ENCODE data around the gene DNLZ.

The DNLZ gene

GRCh38 chr9:136400038-136400834 lies 36.7 kb upstream of the DNLZ start, which contains the start of gene SNAPC4 (continued):
- TF ChIP-seq TCF7L2 (IDR thresholded peaks at IDR 0.05; ENCODE audit: borderline replicate concordance, low read depth, low read length) (peak; percentile 89; the same call in 1 of the 2 replicates), ZNF10 (tag by site-specific recombination; IDR thresholded peaks at IDR 0.05) (peak; percentile 42; the same call in 1 of the 2 replicates), ZNF202 (tag by site-specific recombination; IDR thresholded peaks at IDR 0.05; ENCODE audit: borderline replicate concordance) (no peak), ZNF560 (tag by site-specific recombination; IDR thresholded peaks at IDR 0.05; ENCODE audit: borderline replicate concordance) (no peak), ZNF24 (tag by site-specific recombination; IDR thresholded peaks at IDR 0.05) (peak; percentile 34; the same call in 1 of the 2 replicates), ZNF324 (tag by site-specific recombination; IDR thresholded peaks at IDR 0.05) (0 out of 2 replicates have a peak, but pooled peaks have one; percentile 28), ZFHX2 (tag by site-specific recombination; conservative IDR thresholded peaks at IDR 0.05) (peak; percentile 62), ZNF629 (tag by site-specific recombination; IDR thresholded peaks at IDR 0.05) (peak; percentile 36; the same call in 1 of the 2 replicates), ZBTB26 (tag by site-specific recombination; optimal IDR thresholded peaks at IDR 0.05) (peak; percentile 75), ZBTB11 (tag by site-specific recombination; conservative IDR thresholded peaks at IDR 0.05; ENCODE audit: low read depth) (peak; percentile 71; the same call in 1 of the 2 replicates), ZNF155 (tag by site-specific recombination; IDR thresholded peaks at IDR 0.05) (no peak), SP2 (tag by site-specific recombination; IDR thresholded peaks at IDR 0.05) (peak; percentile 42), ZNF23 (tag by site-specific recombination; IDR thresholded peaks at IDR 0.05; ENCODE audit: borderline replicate concordance) (no peak), ZSCAN30 (tag by site-specific recombination; IDR thresholded peaks at IDR 0.05) (peak; percentile 71), ZNF449 (tag by site-specific recombination; IDR thresholded peaks at IDR 0.05) (0 out of 2 replicates have a peak, but pooled peaks have one; percentile 21), ZNF561 (tag by site-specific recombination; IDR thresholded peaks at IDR 0.05; ENCODE audit: borderline replicate concordance) (peak; percentile 55; the same call in 1 of the 2 replicates), KLF9 (tag by site-specific recombination; IDR thresholded peaks at IDR 0.05; ENCODE audit: low read depth) (peak; percentile 15; the same call in 1 of the 2 replicates), ZFP3 (tag by site-specific recombination; IDR thresholded peaks at IDR 0.05; ENCODE audit: low read depth) (no peak)
- TF ChIP-seq, protein P1, sequence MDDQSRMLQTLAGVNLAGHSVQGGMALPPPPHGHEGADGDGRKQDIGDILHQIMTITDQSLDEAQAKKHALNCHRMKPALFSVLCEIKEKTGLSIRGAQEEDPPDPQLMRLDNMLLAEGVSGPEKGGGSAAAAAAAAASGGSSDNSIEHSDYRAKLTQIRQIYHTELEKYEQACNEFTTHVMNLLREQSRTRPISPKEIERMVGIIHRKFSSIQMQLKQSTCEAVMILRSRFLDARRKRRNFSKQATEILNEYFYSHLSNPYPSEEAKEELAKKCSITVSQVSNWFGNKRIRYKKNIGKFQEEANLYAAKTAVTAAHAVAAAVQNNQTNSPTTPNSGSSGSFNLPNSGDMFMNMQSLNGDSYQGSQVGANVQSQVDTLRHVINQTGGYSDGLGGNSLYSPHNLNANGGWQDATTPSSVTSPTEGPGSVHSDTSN (CRISPR knock-in tag; IDR thresholded peaks at IDR 0.05) = peak; percentile 83; the same call in 1 of the 2 replicates
- TF ChIP-seq, protein P2, sequence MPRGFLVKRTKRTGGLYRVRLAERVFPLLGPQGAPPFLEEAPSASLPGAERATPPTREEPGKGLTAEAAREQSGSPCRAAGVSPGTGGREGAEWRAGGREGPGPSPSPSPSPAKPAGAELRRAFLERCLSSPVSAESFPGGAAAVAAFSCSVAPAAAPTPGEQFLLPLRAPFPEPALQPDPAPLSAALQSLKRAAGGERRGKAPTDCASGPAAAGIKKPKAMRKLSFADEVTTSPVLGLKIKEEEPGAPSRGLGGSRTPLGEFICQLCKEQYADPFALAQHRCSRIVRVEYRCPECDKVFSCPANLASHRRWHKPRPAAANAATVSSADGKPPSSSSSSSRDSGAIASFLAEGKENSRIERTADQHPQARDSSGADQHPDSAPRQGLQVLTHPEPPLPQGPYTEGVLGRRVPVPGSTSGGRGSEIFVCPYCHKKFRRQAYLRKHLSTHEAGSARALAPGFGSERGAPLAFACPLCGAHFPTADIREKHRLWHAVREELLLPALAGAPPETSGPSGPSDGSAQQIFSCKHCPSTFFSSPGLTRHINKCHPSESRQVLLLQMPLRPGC (tag by site-specific recombination; IDR thresholded peaks at IDR 0.05) = 0 out of 2 replicates have a peak, but pooled peaks have one; percentile 24
- TF ChIP-seq, protein P3, sequence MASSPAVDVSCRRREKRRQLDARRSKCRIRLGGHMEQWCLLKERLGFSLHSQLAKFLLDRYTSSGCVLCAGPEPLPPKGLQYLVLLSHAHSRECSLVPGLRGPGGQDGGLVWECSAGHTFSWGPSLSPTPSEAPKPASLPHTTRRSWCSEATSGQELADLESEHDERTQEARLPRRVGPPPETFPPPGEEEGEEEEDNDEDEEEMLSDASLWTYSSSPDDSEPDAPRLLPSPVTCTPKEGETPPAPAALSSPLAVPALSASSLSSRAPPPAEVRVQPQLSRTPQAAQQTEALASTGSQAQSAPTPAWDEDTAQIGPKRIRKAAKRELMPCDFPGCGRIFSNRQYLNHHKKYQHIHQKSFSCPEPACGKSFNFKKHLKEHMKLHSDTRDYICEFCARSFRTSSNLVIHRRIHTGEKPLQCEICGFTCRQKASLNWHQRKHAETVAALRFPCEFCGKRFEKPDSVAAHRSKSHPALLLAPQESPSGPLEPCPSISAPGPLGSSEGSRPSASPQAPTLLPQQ (tag by site-specific recombination; IDR thresholded peaks at IDR 0.05) = 0 out of 2 replicates have a peak, but pooled peaks have one; percentile 32
